IMR-90 (cell line): Measurements from ENCODE around the gene MTHFSD. TPM values are rescaled to one million over a fixed set of nuclear protein-coding genes. Genes with fewer than 3 reads are reported as not detected.

Experiments used
- ATAC-seq: fragments of 200-7000 bp; cut with Tn5 transposase; 2 replicates; pipeline ENCODE4 v1.9.1; 2020; ENCODE audit warnings: low read depth, mild to moderate bottlenecking, moderate library complexity
- BruUV-seq: library from RNA; stranded (reverse); fragments of 400-500 nt; replicated peaks from 2 replicates; lab custom pipeline; 2021; lab: Mats Ljungman, UMichigan
- CTCF ChIA-PET: fragments of 300-600 bp; formaldehyde crosslinking; extraction: SDS; loops from one replicate; lab custom pipeline; 2021; ENCODE audit warnings: antibody characterized with exemption; lab: Yijun Ruan, JAX
- POLR2A ChIA-PET: fragments of 300-600 bp; sonication (Branson Sonifier 250); formaldehyde crosslinking; loops from one replicate; lab custom pipeline; 2022; ENCODE audit warnings: antibody characterized with exemption; ENCODE audit not compliant: unreplicated experiment; lab: Charles Lee
- DNase-seq: peaks from one replicate; pipeline ENCODE4 v3.0.0; 2013
- H2AFZ ChIP-seq: replicated peaks from 2 replicates; pipeline ENCODE3; 2013; ENCODE audit warnings: low read length, mild to moderate bottlenecking; ENCODE audit not compliant: poor library complexity
- H2AK5ac ChIP-seq: 2 replicates; pipeline ENCODE4 v1.6.1; 2013; ENCODE audit warnings: low read depth, low read length, inconsistent platforms
- H2AK9ac ChIP-seq: replicated peaks from 2 replicates; pipeline ENCODE3; 2013; ENCODE audit warnings: mild to moderate bottlenecking, low read depth, low read length, moderate library complexity; ENCODE audit not compliant: poor library complexity
- H2BK120ac ChIP-seq: 2 replicates; pipeline ENCODE4 v1.6.1; 2013; ENCODE audit warnings: low read depth, low read length, inconsistent platforms
- H2BK15ac ChIP-seq: 3 replicates; pipeline ENCODE4 v1.6.1; 2013; ENCODE audit warnings: low read depth, low read length, inconsistent platforms
- H2BK20ac ChIP-seq: 2 replicates; pipeline ENCODE4 v1.6.1; 2013; ENCODE audit warnings: low read depth, mild to moderate bottlenecking, inconsistent platforms, low read length, moderate library complexity
- H2BK5ac ChIP-seq: 2 replicates; pipeline ENCODE4 v1.6.1; 2013; ENCODE audit warnings: mild to moderate bottlenecking, low read depth, low read length, inconsistent platforms; ENCODE audit not compliant: poor library complexity, severe bottlenecking
- H3K14ac ChIP-seq: replicated peaks from 2 replicates; pipeline ENCODE4 v1.6.1; 2013; ENCODE audit warnings: low read depth, low read length, inconsistent platforms
- H3K18ac ChIP-seq: 2 replicates; pipeline ENCODE4 v1.6.1; 2013; ENCODE audit warnings: low read depth, low read length, control low read depth
- H3K23ac ChIP-seq: 2 replicates; pipeline ENCODE4 v1.6.1; 2013; ENCODE audit warnings: low read depth, low read length, inconsistent platforms
- H3K27ac ChIP-seq: 2 replicates; pipeline ENCODE4 v1.5.1; 2013; ENCODE audit warnings: mild to moderate bottlenecking, control low read depth, low read length; ENCODE audit not compliant: insufficient read depth
- H3K27me3 ChIP-seq: 2 replicates; pipeline ENCODE4 v1.6.1; 2013; ENCODE audit warnings: low read length; ENCODE audit not compliant: control insufficient read depth, insufficient read depth
- H3K36me3 ChIP-seq: 2 replicates; pipeline ENCODE4 v1.6.1; 2013; ENCODE audit warnings: low read length, mixed read lengths; ENCODE audit not compliant: control insufficient read depth, insufficient read depth
- H3K4ac ChIP-seq: 2 replicates; pipeline ENCODE4 v1.6.1; 2013; ENCODE audit warnings: low read depth, low read length, inconsistent platforms
- H3K4me1 ChIP-seq: 2 replicates; pipeline ENCODE4 v1.6.1; 2013; ENCODE audit warnings: low read length, mixed read lengths; ENCODE audit not compliant: control insufficient read depth, insufficient read depth
- H3K4me2 ChIP-seq: 2 replicates; pipeline ENCODE4 v1.6.1; 2013; ENCODE audit warnings: low read depth, mild to moderate bottlenecking, control low read depth, low read length, moderate library complexity
- H3K4me3 ChIP-seq: 2 replicates; pipeline ENCODE4 v1.5.1; 2013; ENCODE audit warnings: low read depth, mild to moderate bottlenecking, control low read depth, low read length, moderate library complexity; ENCODE audit not compliant: insufficient read depth
- H3K56ac ChIP-seq: 2 replicates; pipeline ENCODE4 v1.6.1; 2013; ENCODE audit warnings: low read length, inconsistent platforms; ENCODE audit not compliant: insufficient read depth; ENCODE audit errors: extremely low read depth
- H3K79me1 ChIP-seq, 2 experiments: 2 replicates each; pipeline ENCODE4 v1.6.1; 2013; ENCODE audit warnings: low read length in 2 of 2, inconsistent platforms in 1 of 2, low read depth in 1 of 2
- H3K9ac ChIP-seq: 2 replicates; pipeline ENCODE4 v1.6.1; 2013; ENCODE audit warnings: low read depth, low read length, control low read depth
- H3K9me1 ChIP-seq: 2 replicates; pipeline ENCODE4 v1.6.1; 2013; ENCODE audit warnings: low read length, inconsistent platforms; ENCODE audit not compliant: insufficient read depth
- H3K9me3 ChIP-seq: 2 replicates; pipeline ENCODE4 v1.6.1; 2013; ENCODE audit warnings: low read length; ENCODE audit not compliant: control insufficient read depth, insufficient read depth
- H4K20me1 ChIP-seq: 2 replicates; pipeline ENCODE4 v1.6.1; 2013; ENCODE audit warnings: low read length, inconsistent platforms; ENCODE audit not compliant: insufficient read depth
- H4K5ac ChIP-seq: 2 replicates; pipeline ENCODE4 v1.6.1; 2013; ENCODE audit warnings: mild to moderate bottlenecking, low read depth, low read length, control low read depth
- H4K8ac ChIP-seq, 2 experiments: 2 replicates each; pipeline ENCODE4 v1.6.1; 2013; ENCODE audit warnings: low read depth in 2 of 2, low read length in 2 of 2, control low read depth in 1 of 2, inconsistent platforms in 1 of 2
- H4K91ac ChIP-seq: 2 replicates; pipeline ENCODE4 v1.6.1; 2013; ENCODE audit warnings: low read depth, low read length, inconsistent platforms; ENCODE audit not compliant: insufficient read depth
- BHLHE40 ChIP-seq: fragments of 150-350 bp; IDR thresholded peaks from 2 replicates; pipeline ENCODE4 v1.6.1; 2016; ENCODE audit warnings: mild to moderate bottlenecking, low read depth, low read length
- ELK1 ChIP-seq: fragments of 150-350 bp; IDR thresholded peaks from 2 replicates; pipeline ENCODE4 v1.6.1; 2016; ENCODE audit warnings: low read depth, mild to moderate bottlenecking, low read length, moderate library complexity, borderline replicate concordance
- MAZ ChIP-seq: IDR thresholded peaks from 2 replicates; pipeline ENCODE4 v1.6.1; 2012; ENCODE audit warnings: low read depth, mild to moderate bottlenecking, low read length, improper control_type of control experiment, moderate library complexity, borderline replicate concordance
- POLR2A ChIP-seq: IDR thresholded peaks from 2 replicates; pipeline ENCODE4 v1.6.1; 2012; ENCODE audit warnings: mild to moderate bottlenecking, low read depth, low read length
- RAD21 ChIP-seq: IDR thresholded peaks from 2 replicates; pipeline ENCODE4 v1.6.1; 2012; ENCODE audit warnings: low read length, improper control_type of control experiment
- RCOR1 ChIP-seq: IDR thresholded peaks from 2 replicates; pipeline ENCODE4 v1.6.1; 2012; ENCODE audit warnings: mild to moderate bottlenecking, low read length, improper control_type of control experiment; ENCODE audit not compliant: insufficient replicate concordance
- USF2 ChIP-seq: fragments of 150-350 bp; IDR thresholded peaks from 2 replicates; pipeline ENCODE4 v1.6.1; 2017; ENCODE audit warnings: mild to moderate bottlenecking, antibody characterized with exemption, low read length, low read depth
- WGBS, 2 experiments: methylation state at CpG; one replicate each; pipeline versions ENCODE4 v1.1.5 to v1.1.7; 2013; ENCODE audit warnings: missing lambda C conversion rate in 2 of 2; ENCODE audit not compliant: insufficient read length in 1 of 2; ENCODE audit errors: extremely low coverage in 2 of 2; 5-methylcytosine and 5-hydroxymethylcytosine counted together
- dilution Hi-C: fragments of 300-500 bp; cut with HindIII; formaldehyde crosslinking; loops from one replicate; pipeline ENCODE4 v1.14.3; 2018; ENCODE audit warnings: low sequenced_read_pairs; ENCODE audit not compliant: unreplicated experiment
- in situ Hi-C: fragments of 300-500 bp; cut with MboI; formaldehyde crosslinking; loops from 3 replicates; pipeline ENCODE4 v1.14.3; 2019; ENCODE audit warnings: low sequenced_read_pairs, inconsistent platforms, mixed read lengths
- intact Hi-C: fragments of 100-400 bp; cut with micrococcal nuclease; formaldehyde crosslinking; loops from 2 replicates; pipeline ENCODE4 v1.10.0; 2022
- polyA plus RNA-seq, 3 experiments: library from polyadenylated mRNA; depleted of rRNA; stranded (reverse); fragments of >200 nt; gene quantifications; 2 replicates each; pipeline ENCODE4 v1.2.3, GENCODE V29; 2012; ENCODE audit warnings: low replicate concordance in 1 of 3
- total RNA-seq: library from RNA; depleted of rRNA; stranded (reverse); fragments of >200 nt; gene quantifications from 2 replicates; pipeline ENCODE4 v1.2.3, GENCODE V29; 2012

The MTHFSD gene
- total and polyA plus RNA-seq, 2 of the 4 experiments (the other 2 are of a cell fraction) = 8.2 to 16.8 TPM

GRCh38 chr16:86496929-86497461, 58.0 kb downstream of the MTHFSD start:
- Histone ChIP-seq H3K56ac (peak overlapping the region; percentile 58; the same call in 1 of the 2 replicates), H2AFZ (peak overlapping the region; percentile 28), H3K4me3 (peak overlapping the region; percentile 38), H4K5ac (peak overlapping the region; percentile 43; the same call in 1 of the 2 replicates), H2BK20ac (no peak overlapping the region), H3K4ac (peak overlapping the region; percentile 74), H2BK15ac (no peak overlapping the region), H4K20me1 (peaks cover 96% of the 10 kb centered on the region), H3K27me3 (no peaks in the 10 kb centered on the region), H3K9me3 (no peaks in the 10 kb centered on the region), H2BK120ac (peak overlapping the region; percentile 69), H2AK9ac (peak overlapping the region; percentile 60), H3K23ac (peak overlapping the region; percentile 66; the same call in 1 of the 2 replicates), H3K4me2 (peak overlapping the region; percentile 86), H3K9me1 (peaks cover 30% of the 10 kb centered on the region), H3K4me1 (peaks cover 56% of the 10 kb centered on the region), H3K18ac (no peak overlapping the region; the same call in 1 of the 2 replicates), H3K36me3 (peaks cover 67% of the 10 kb centered on the region), H3K79me1 (peaks cover 9 to 52% of the 10 kb centered on the region in 2 experiments), H4K8ac (peak overlapping the region; percentile 47 to 60; a peak in 2 of 4 replicates), H2AK5ac (no peak overlapping the region), H3K14ac (peak overlapping the region; percentile 86), H3K9ac (peak overlapping the region; percentile 71), H3K27ac (peak overlapping the region; percentile 97), H2BK5ac (peak overlapping the region; percentile 3), H4K91ac (peak overlapping the region; percentile 19; the same call in 1 of the 2 replicates)
- intact Hi-C loops = no loop called here
- peak; percentile 44 for ATAC-seq
- TF ChIP-seq USF2 (no peak), MAZ (no peak), BHLHE40 (peak; percentile 83), RCOR1 (no peak), RAD21 (no peak), ELK1 (no peak), POLR2A (no peak)
- DNase-seq = peak; percentile 47
- dilution Hi-C loops = no loop called here
- 11% methylated on average over 14 of the region's 45 CpGs; no CpG with 5 or more reads in 1 of the 2 experiments for WGBS, 2 experiments
- in situ Hi-C loops = no loop called here
- ChIA-PET POLR2A (no interaction called here), CTCF (interaction anchor here (0.7 kb wide), 1 partner anchor 193 kb away, joined by 4 read pairs; no protein-coding TSS in a partner anchor)
- BruUV-seq = no TSS peak
